ENCODE results near the gene TTLL5.

DNA sequence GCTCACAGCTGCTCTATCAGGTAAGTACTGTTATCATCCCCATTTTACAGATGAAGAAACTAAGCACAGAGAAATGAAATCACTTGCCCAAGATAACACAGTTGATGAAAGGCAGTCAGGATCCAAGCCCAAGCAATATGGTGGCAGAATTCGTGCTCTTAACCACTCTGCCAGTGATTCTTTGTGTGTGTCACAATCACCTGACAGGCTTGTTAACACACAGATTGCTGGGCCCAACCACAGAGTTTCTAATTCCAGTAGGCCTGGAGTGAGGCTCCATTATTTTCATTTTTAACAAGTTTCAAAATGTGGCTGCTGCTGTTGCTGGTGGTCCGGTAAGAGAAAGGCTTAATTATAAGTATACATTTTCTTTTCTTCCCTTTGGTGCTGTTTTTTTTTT is 186.5 kb downstream of the TTLL5 start:
- TF ChIP-seq NRF1 (IDR thresholded peaks at IDR 0.05; ENCODE audit: low read depth, low read length) (no peak), ELF1 (IDR thresholded peaks at IDR 0.05) (no peak)
- TF ChIP-seq, protein P1, sequence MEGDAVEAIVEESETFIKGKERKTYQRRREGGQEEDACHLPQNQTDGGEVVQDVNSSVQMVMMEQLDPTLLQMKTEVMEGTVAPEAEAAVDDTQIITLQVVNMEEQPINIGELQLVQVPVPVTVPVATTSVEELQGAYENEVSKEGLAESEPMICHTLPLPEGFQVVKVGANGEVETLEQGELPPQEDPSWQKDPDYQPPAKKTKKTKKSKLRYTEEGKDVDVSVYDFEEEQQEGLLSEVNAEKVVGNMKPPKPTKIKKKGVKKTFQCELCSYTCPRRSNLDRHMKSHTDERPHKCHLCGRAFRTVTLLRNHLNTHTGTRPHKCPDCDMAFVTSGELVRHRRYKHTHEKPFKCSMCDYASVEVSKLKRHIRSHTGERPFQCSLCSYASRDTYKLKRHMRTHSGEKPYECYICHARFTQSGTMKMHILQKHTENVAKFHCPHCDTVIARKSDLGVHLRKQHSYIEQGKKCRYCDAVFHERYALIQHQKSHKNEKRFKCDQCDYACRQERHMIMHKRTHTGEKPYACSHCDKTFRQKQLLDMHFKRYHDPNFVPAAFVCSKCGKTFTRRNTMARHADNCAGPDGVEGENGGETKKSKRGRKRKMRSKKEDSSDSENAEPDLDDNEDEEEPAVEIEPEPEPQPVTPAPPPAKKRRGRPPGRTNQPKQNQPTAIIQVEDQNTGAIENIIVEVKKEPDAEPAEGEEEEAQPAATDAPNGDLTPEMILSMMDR (IDR thresholded peaks at IDR 0.05): no peak
- TF ChIP-seq, protein P2, sequence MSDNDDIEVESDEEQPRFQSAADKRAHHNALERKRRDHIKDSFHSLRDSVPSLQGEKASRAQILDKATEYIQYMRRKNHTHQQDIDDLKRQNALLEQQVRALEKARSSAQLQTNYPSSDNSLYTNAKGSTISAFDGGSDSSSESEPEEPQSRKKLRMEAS (IDR thresholded peaks at IDR 0.05; ENCODE audit: low read depth): no peak

Measured in SK-N-SH (cell line).